Measurements from ENCODE around the gene EME1. TPM values are rescaled to one million over a fixed set of nuclear protein-coding genes. Genes with fewer than 3 reads are reported as not detected.
"Not testable (repeated sequence)": the region's sequence is repeated elsewhere in the genome, so short reads cannot be mapped to it uniquely, and the experiment has no call there.

The EME1 gene
- total and polyA plus RNA-seq, 2 of the 8 experiments (the other 6 are each of a cell fraction or from before 2014, with no cell fraction given): 13.9 to 16.3 TPM

DNA sequence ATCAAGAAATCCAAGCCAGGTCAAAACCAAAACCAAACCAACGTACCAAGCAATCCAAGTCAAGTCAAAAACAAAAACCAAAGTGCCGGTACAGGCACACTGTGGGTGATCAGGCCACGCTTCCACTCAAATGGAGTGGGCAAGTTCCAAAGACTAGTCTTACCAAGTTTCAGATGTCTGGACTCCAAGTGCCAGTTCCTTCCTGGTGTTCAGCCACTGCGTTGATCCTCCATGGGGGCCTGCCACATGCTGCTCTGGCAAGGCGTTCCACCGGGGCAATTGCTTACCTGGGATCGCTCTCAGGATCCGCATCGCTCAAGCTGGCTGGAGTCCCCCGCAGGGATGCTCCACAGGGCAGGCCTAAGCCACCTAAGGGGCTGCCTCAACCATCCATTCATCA is 46.5 kb downstream of the EME1 start:
- H3K79me2 ChIP-seq (ENCODE audit: control insufficient read depth in 1 of 2, insufficient read depth in 2 of 2, low read length in 2 of 2); H3K4me2 ChIP-seq (ENCODE audit: insufficient read depth in 1 of 2, low read depth in 2 of 2, low read length in 2 of 2); POLR2A ChIA-PET (ENCODE audit: partially characterized antibody); H2BK5ac ChIP-seq (ENCODE audit: low read depth, low read length); DNase-seq (ENCODE audit: low read depth in 1 of 2, low spot score in 2 of 2); H3K36me3 ChIP-seq (ENCODE audit: control insufficient read depth in 2 of 4, insufficient read depth in 4 of 4, low read length in 3 of 4); H3K27me3 ChIP-seq (replicated peaks in 1 of 4; ENCODE audit: control insufficient read depth in 3 of 4, extremely low read depth in 1 of 4, insufficient read depth in 3 of 4, low read length in 3 of 4); H2AFZ ChIP-seq (ENCODE audit: low read length); H3K27ac ChIP-seq (ENCODE audit: low read depth, low read length); H3K4me1 ChIP-seq (replicated peaks in 1 of 4; ENCODE audit: control insufficient read depth in 3 of 4, insufficient read depth in 4 of 4, low read length in 3 of 4); H3K79me1 ChIP-seq (ENCODE audit: low read depth, low read length); H3K4ac ChIP-seq (replicated peaks; ENCODE audit: insufficient read length, low read depth, low read length); H2BK12ac ChIP-seq (ENCODE audit: low read depth, low read length); H3K9ac ChIP-seq (replicated peaks in 1 of 4; ENCODE audit: extremely low read depth in 1 of 4, low read depth in 3 of 4, low read length in 3 of 4); H3K23ac ChIP-seq (ENCODE audit: insufficient read length); H4K91ac ChIP-seq (replicated peaks; ENCODE audit: insufficient read length, low read length); H3K23me2 ChIP-seq (ENCODE audit: low read depth, low read length); H3K4me3 ChIP-seq (ENCODE audit: extremely low read depth in 1 of 4, insufficient read depth in 2 of 4, low read depth in 3 of 4, low read length in 4 of 4); H3K18ac ChIP-seq (ENCODE audit: extremely low read depth, low read length); H2BK120ac ChIP-seq (replicated peaks; ENCODE audit: low read depth, low read length); FAIRE-seq; H3K56ac ChIP-seq (replicated peaks; ENCODE audit: insufficient read length, low read depth, low read length); H4K8ac ChIP-seq (ENCODE audit: extremely low read depth, insufficient read depth, low read length); H3K14ac ChIP-seq (ENCODE audit: insufficient read length); H4K20me1 ChIP-seq (replicated peaks in 1 of 2; ENCODE audit: control insufficient read depth in 1 of 2, insufficient read depth in 2 of 2, low read length in 2 of 2); H2AK5ac ChIP-seq (ENCODE audit: low read depth, low read length); H4K5ac ChIP-seq (ENCODE audit: insufficient read length, low read depth, low read length); H3K9me3 ChIP-seq (ENCODE audit: insufficient read depth in 2 of 2, low read depth in 1 of 2, low read length in 1 of 2); H2BK20ac ChIP-seq (ENCODE audit: low read length); H2BK15ac ChIP-seq (ENCODE audit: low read length): not testable (repeated sequence)
- WGBS, 2 experiments (ENCODE audit: extremely low coverage in 1 of 2, insufficient coverage in 1 of 2, insufficient read length in 1 of 2, insufficient replicate concordance in 2 of 2, low coverage in 1 of 2, low lambda C conversion rate in 2 of 2, missing lambda C conversion rate in 1 of 2): 94% methylated on average over 10 of the region's 10 CpGs; no CpG with 5 or more reads in 1 of the 2 experiments
- CTCF ChIA-PET (ENCODE audit: partially characterized antibody): interaction anchor here (1.1 kb wide), 1 partner anchor 22 kb away, joined by 3 read pairs; no protein-coding TSS in a partner anchor

Data from H1 (cell line).